Fibroblast of lung (primary cell): ENCODE results near the gene MYG1.

Experiments used
- CTCF ChIP-seq, 2 donors: IDR thresholded peaks in 1 of 2; conservative IDR thresholded peaks in 1 of 2; 1 replicate in 1 of 2; 2 replicates in 1 of 2; pipeline ENCODE4 v1.5.1; 2011 to 2012; ENCODE audit warnings: low read length in 2 of 2, control low read depth in 1 of 2, inconsistent platforms in 1 of 2, low read depth in 1 of 2, mild to moderate bottlenecking in 1 of 2
- EZH2 ChIP-seq: IDR thresholded peaks from 2 replicates; pipeline ENCODE4 v1.5.1; 2012; ENCODE audit warnings: low read length, control low read depth, mild to moderate bottlenecking; ENCODE audit errors: missing control alignments

GRCh38 chr12:53340398-53340797 lies 40.9 kb downstream of the MYG1 start:
- no peak for TF ChIP-seq CTCF (conservative IDR thresholded peaks at IDR 0.05 in 1 of 2, IDR thresholded peaks at IDR 0.05 in 1 of 2; ENCODE audit: low read depth in 1 of 2, low read length in 2 of 2)
- TF ChIP-seq EZH2 = no peak
